ENCODE data around the gene RBM15. TPM values are rescaled to one million over a fixed set of nuclear protein-coding genes. Genes with fewer than 3 reads are reported as not detected.

RBM15 gene
- total and polyA plus RNA-seq, 2 experiments from 2014 or later = 20.8 to 84.0 TPM

GRCh38 chr1:110387048-110387754, 48.0 kb downstream of the RBM15 start:
- ATAC-seq (no peak), DNase-seq (ENCODE audit: low spot score) (no peak)
- Mint-ChIP-seq H3K4me1 (peaks cover 30% of the 10 kb centered on the region), H3K4me3 (no peak overlapping the region), H3K36me3 (ENCODE audit: low read depth) (0 out of 3 replicates have a peak, but pooled peaks cover 3% of the 10 kb centered on the region), H3K27ac (no peak overlapping the region), H3K9me3 (no peaks in the 10 kb centered on the region), H3K27me3 (ENCODE audit: insufficient read depth, low read depth, poor library complexity) (no peaks in the 10 kb centered on the region)
- no peaks in the 10 kb centered on the region for H3K27me3 ChIP-seq (ENCODE audit: insufficient read depth)
- H3K36me3 ChIP-seq (ENCODE audit: insufficient read depth) = peaks cover 9% of the 10 kb centered on the region; the same call in 1 of the 2 replicates
- TF ChIP-seq REST (IDR thresholded peaks at IDR 0.05; ENCODE audit: unreplicated experiment) = no peak
- TF ChIP-seq ETS1 (IDR thresholded peaks at IDR 0.05) = no peak
- TF ChIP-seq NANOG (IDR thresholded peaks at IDR 0.05; ENCODE audit: borderline replicate concordance) = no peak
- no peak for TF ChIP-seq STAT1 (IDR thresholded peaks at IDR 0.05; ENCODE audit: unreplicated experiment)
- no peak for TF ChIP-seq CTCF (conservative IDR thresholded peaks at IDR 0.05; ENCODE audit: low read depth in 2 of 2)
- TF ChIP-seq JUNB (IDR thresholded peaks at IDR 0.05; ENCODE audit: unreplicated experiment) = no peak
- TF ChIP-seq EZH2phosphoT487 (IDR thresholded peaks at IDR 0.05; ENCODE audit: unreplicated experiment) = no peak
- TF ChIP-seq ZNF331 (CRISPR knock-in tag; IDR thresholded peaks at IDR 0.05; ENCODE audit: low read depth) = no peak
- TF ChIP-seq EZH2 (IDR thresholded peaks at IDR 0.05; ENCODE audit: low read depth, unreplicated experiment) = no peak
- no peak for TF ChIP-seq ZNF114 (CRISPR knock-in tag; IDR thresholded peaks at IDR 0.05)
- TF ChIP-seq CREB1 (CRISPR knock-in tag; IDR thresholded peaks at IDR 0.05; ENCODE audit: low read depth) = no peak
- H2AFZ ChIP-seq = no peak overlapping the region
- no peaks in the 10 kb centered on the region for H3F3A ChIP-seq (replicated peaks; ENCODE audit: low read depth)
- H3K4me3 ChIP-seq = no peak overlapping the region
- H3K9me2 ChIP-seq (ENCODE audit: insufficient read depth) = no peaks in the 10 kb centered on the region
- H3K4me2 ChIP-seq = no peak overlapping the region
- H3K4me1 ChIP-seq (ENCODE audit: insufficient read depth) = peaks cover 25% of the 10 kb centered on the region
- no peaks in the 10 kb centered on the region; the same call in 1 of the 2 replicates for H4K20me1 ChIP-seq (replicated peaks; ENCODE audit: insufficient read depth)
- no peaks in the 10 kb centered on the region for H3K79me2 ChIP-seq (replicated peaks; ENCODE audit: insufficient read depth)
- no peak overlapping the region for H3K27ac ChIP-seq (ENCODE audit: low read depth)
